Naive B cell (primary cell): ENCODE data around the gene STARD13. TPM values are rescaled to one million over a fixed set of nuclear protein-coding genes. Genes with fewer than 3 reads are reported as not detected.

ENCODE experiments used
- ATAC-seq, 2 donors: fragments of 150-1000 bp; cut with Tn5 transposase; 2 replicates each; pipeline ENCODE4 v1.10.0; 2021; ENCODE audit warnings: low read depth in 2 of 2, mild to moderate bottlenecking in 2 of 2, moderate library complexity in 2 of 2
- DNase-seq: peaks from one replicate; pipeline ENCODE4 v3.0.0; 2022
- H3K27ac Mint-ChIP-seq, 6 donors: one replicate each; pipeline ENCODE4 v1.8.0; 2020 to 2022; ENCODE audit warnings: mild to moderate bottlenecking in 6 of 6, mixed read lengths in 6 of 6, moderate library complexity in 5 of 6, inconsistent platforms in 2 of 6
- H3K27me3 Mint-ChIP-seq, 3 donors: one replicate each; pipeline ENCODE4 v1.8.0; 2021 to 2022; ENCODE audit warnings: mixed read lengths in 3 of 3, mild to moderate bottlenecking in 1 of 3
- H3K36me3 Mint-ChIP-seq, 2 donors: one replicate each; pipeline ENCODE4 v1.8.0; 2020 to 2022; ENCODE audit warnings: mixed read lengths in 2 of 2, inconsistent platforms in 1 of 2, mild to moderate bottlenecking in 1 of 2
- H3K4me1 Mint-ChIP-seq, 3 donors: one replicate each; pipeline ENCODE4 v1.8.0; 2020 to 2022; ENCODE audit warnings: mixed read lengths in 3 of 3, inconsistent platforms in 1 of 3, mild to moderate bottlenecking in 1 of 3, moderate library complexity in 1 of 3
- H3K4me3 Mint-ChIP-seq, 8 donors: one replicate each; pipeline ENCODE4 v1.8.0; 2020 to 2022; ENCODE audit warnings: mild to moderate bottlenecking in 8 of 8, mixed read lengths in 8 of 8, moderate library complexity in 8 of 8, inconsistent platforms in 2 of 8
- H3K9me3 Mint-ChIP-seq, 7 donors: one replicate each; pipeline ENCODE4 v1.8.0; 2020 to 2022; ENCODE audit warnings: mixed read lengths in 7 of 7, mild to moderate bottlenecking in 5 of 7, inconsistent platforms in 2 of 7, moderate library complexity in 1 of 7
- polyA plus RNA-seq, 6 donors: library from polyadenylated mRNA; unstranded; fragments of 300-500 nt; fragmentation: Illumina TruSeq; gene quantifications; one replicate each; pipeline ENCODE4 v1.2.3, GENCODE V29; 2021; ENCODE audit warnings: low read depth in 6 of 6

The STARD13 gene
- polyA plus RNA-seq, 6 donors from 2014 or later, result 0.61 TPM; not detected in 5

GRCh38 chr13:33319859-33320258 lies 34.3 kb upstream of the STARD13 start:
- peaks cover 0 to 8% (median 3%) of the 10 kb centered on the region in 7 donors for H3K9me3 Mint-ChIP-seq

GRCh38 chr13:33318744-33319143 lies 33.2 kb upstream of the STARD13 start:
- ATAC-seq, result no peak
- no peaks in the 10 kb centered on the region for H3K4me1 Mint-ChIP-seq
- DNase-seq, result no peak
- H3K4me3 Mint-ChIP-seq, result no peak overlapping the region
- peaks cover 0 to 9% of the 10 kb centered on the region in 2 donors for H3K36me3 Mint-ChIP-seq
- H3K9me3 Mint-ChIP-seq, result peaks cover 0 to 8% (median 3%) of the 10 kb centered on the region in 7 donors
- H3K27ac Mint-ChIP-seq, result no peak overlapping the region
- peaks cover 7 to 17% (median 9%) of the 10 kb centered on the region in 3 donors for H3K27me3 Mint-ChIP-seq

More at GRCh38 chr13:33319859-33320258, 34.3 kb upstream of the STARD13 start:
- DNase-seq (no peak), ATAC-seq (no peak)
- peaks cover 7 to 13% (median 9%) of the 10 kb centered on the region in 3 donors for H3K27me3 Mint-ChIP-seq
- peaks cover 0 to 9% of the 10 kb centered on the region in 2 donors for H3K36me3 Mint-ChIP-seq
- no peak overlapping the region for H3K27ac Mint-ChIP-seq
- no peak overlapping the region for H3K4me3 Mint-ChIP-seq
- H3K4me1 Mint-ChIP-seq, result no peaks in the 10 kb centered on the region

GRCh38 chr13:33318037-33318436 lies 32.5 kb upstream of the STARD13 start:
- no peak overlapping the region for H3K4me3 Mint-ChIP-seq
- no peak for ATAC-seq
- peaks cover 0 to 8% (median 3%) of the 10 kb centered on the region in 7 donors for H3K9me3 Mint-ChIP-seq
- H3K36me3 Mint-ChIP-seq, result peaks cover 0 to 9% of the 10 kb centered on the region in 2 donors
- H3K27me3 Mint-ChIP-seq, result peaks cover 7 to 24% (median 13%) of the 10 kb centered on the region in 3 donors
- no peak for DNase-seq
- H3K4me1 Mint-ChIP-seq, result no peaks in the 10 kb centered on the region
- no peak overlapping the region for H3K27ac Mint-ChIP-seq

DNA sequence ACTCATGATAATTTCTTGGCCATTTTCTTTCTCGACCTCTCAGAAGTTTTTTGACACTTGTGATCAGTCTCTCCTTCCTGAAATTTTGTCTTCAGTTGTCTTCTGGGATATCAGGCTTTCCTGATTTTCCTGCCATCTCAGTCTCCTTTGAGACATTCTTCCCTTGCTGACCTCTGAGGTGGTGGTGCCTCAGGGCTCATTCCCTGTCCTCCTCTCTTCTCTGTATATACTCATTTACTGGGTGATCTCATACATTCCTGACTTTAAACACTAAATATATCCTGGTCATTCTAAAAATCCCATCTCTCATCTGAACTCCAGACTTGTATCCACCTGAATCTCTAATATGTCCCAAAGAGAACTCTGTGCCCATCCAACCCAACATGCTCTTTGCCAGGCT lies 31.3 kb upstream of the STARD13 start:
- Mint-ChIP-seq H3K27me3 (peaks cover 7 to 24% (median 11%) of the 10 kb centered on the region in 3 donors), H3K9me3 (peaks cover 0 to 8% (median 3%) of the 10 kb centered on the region in 7 donors), H3K4me3 (no peak overlapping the region), H3K36me3 (peaks cover 0 to 9% of the 10 kb centered on the region in 2 donors), H3K27ac (peak overlapping the region in 1 of 6 donors; percentile 7), H3K4me1 (no peaks in the 10 kb centered on the region)
- ATAC-seq (no peak), DNase-seq (no peak)

- H3K4me1 Mint-ChIP-seq, result peaks cover 0 to 3% (median 0%) of the 10 kb centered on the region in 3 donors
Observed at GRCh38 chr13:33313504-33313903, 27.9 kb upstream of the STARD13 start.

GRCh38 chr13:33312861-33313212 lies 27.3 kb upstream of the STARD13 start:
- H3K27ac Mint-ChIP-seq, result no peak overlapping the region
- peaks cover 8 to 32% (median 19%) of the 10 kb centered on the region in 3 donors for H3K27me3 Mint-ChIP-seq
- ATAC-seq (no peak), DNase-seq (no peak)
- peaks cover 0 to 3% (median 0%) of the 10 kb centered on the region in 3 donors for H3K4me1 Mint-ChIP-seq
- peaks cover 0 to 8% (median 0%) of the 10 kb centered on the region in 7 donors for H3K9me3 Mint-ChIP-seq
- H3K4me3 Mint-ChIP-seq, result no peak overlapping the region
- peaks cover 0 to 9% of the 10 kb centered on the region in 2 donors for H3K36me3 Mint-ChIP-seq

More at GRCh38 chr13:33313504-33313903, 27.9 kb upstream of the STARD13 start:
- Mint-ChIP-seq H3K27me3 (peaks cover 8 to 32% (median 19%) of the 10 kb centered on the region in 3 donors), H3K4me3 (no peak overlapping the region), H3K36me3 (peaks cover 0 to 9% of the 10 kb centered on the region in 2 donors), H3K27ac (no peak overlapping the region), H3K9me3 (peaks cover 0 to 8% (median 2%) of the 10 kb centered on the region in 7 donors)
- DNase-seq (no peak), ATAC-seq (no peak)

DNA sequence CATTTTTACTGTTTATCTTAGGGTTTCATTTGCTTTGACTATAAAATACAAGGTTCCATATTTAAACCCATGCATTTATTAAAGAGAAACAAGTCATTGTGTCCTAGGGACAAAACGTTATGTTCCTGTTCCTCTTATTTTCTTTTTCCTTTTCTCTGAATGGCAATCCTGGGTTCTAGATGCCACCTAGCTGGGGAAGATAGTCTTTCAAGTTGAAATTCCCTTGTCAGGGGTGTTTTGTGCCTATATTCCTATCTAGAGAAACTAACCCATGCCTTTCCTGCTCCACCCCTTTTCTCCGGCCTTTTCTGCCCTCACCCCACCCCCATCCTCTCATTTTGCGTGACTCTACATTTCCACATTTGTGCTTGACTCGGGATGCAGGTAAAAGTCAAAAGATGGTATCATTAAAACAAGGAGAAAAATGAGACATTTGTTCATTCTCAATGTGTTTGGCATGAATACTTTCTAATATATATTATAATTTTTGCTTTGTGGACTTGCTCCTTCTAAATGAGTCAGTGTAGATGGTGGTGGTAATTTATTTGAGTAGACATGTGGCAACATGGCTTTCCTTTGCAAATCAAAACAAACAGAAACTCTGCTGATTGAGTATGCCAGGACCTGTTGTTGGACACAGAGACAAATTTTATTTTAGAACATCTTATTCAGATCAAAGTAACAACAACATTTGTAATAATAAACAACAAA lies 26.8 kb upstream of the STARD13 start:
- peaks cover 0 to 3% (median 0%) of the 10 kb centered on the region in 3 donors for H3K4me1 Mint-ChIP-seq

DNA sequence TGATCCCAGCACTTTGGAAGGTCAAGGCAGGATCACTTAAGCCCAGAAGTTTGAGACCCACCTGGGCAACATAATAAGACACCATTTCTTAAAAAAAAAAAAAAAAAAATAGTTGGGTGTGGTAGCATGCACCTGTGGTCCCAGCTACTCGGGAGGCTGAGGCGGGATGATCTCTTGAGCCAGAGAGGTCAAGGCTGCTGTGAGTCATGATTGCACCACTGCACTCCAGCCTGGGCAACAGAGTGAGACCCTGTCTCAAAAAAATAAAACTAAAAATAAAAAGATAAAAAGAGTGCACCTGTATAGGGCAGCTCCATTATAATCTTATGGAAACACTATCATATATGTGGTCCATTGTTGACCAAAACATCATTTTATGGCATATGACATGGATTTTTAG lies 25.5 kb upstream of the STARD13 start:
- Mint-ChIP-seq H3K27me3 (peaks cover 3 to 19% (median 12%) of the 10 kb centered on the region in 3 donors), H3K27ac (no peak overlapping the region), H3K36me3 (no peaks in the 10 kb centered on the region), H3K9me3 (peaks cover 0 to 17% (median 12%) of the 10 kb centered on the region in 7 donors), H3K4me1 (peaks cover 0 to 11% (median 0%) of the 10 kb centered on the region in 3 donors), H3K4me3 (no peak overlapping the region)
- no peak for DNase-seq
- no peak for ATAC-seq

More for the DNA sequence above, 26.8 kb upstream of the STARD13 start:
- no peak overlapping the region for H3K4me3 Mint-ChIP-seq
- peaks cover 0 to 5% of the 10 kb centered on the region in 2 donors for H3K36me3 Mint-ChIP-seq
- DNase-seq (no peak), ATAC-seq (no peak)
- H3K27ac Mint-ChIP-seq, result no peak overlapping the region
- H3K27me3 Mint-ChIP-seq, result peaks cover 6 to 27% (median 16%) of the 10 kb centered on the region in 3 donors
- H3K9me3 Mint-ChIP-seq, result peaks cover 2 to 8% (median 5%) of the 10 kb centered on the region in 7 donors

- peaks cover 0 to 22% (median 12%) of the 10 kb centered on the region in 7 donors for H3K9me3 Mint-ChIP-seq
- ATAC-seq, result no peak
- no peaks in the 10 kb centered on the region for H3K36me3 Mint-ChIP-seq
- H3K4me3 Mint-ChIP-seq, result no peak overlapping the region
- H3K27ac Mint-ChIP-seq, result no peak overlapping the region
- H3K4me1 Mint-ChIP-seq, result peaks cover 0 to 11% (median 0%) of the 10 kb centered on the region in 3 donors
- no peak for DNase-seq
- peaks cover 3 to 19% (median 12%) of the 10 kb centered on the region in 3 donors for H3K27me3 Mint-ChIP-seq
Observed at GRCh38 chr13:33310245-33311038, 24.9 kb upstream of the STARD13 start.

DNA sequence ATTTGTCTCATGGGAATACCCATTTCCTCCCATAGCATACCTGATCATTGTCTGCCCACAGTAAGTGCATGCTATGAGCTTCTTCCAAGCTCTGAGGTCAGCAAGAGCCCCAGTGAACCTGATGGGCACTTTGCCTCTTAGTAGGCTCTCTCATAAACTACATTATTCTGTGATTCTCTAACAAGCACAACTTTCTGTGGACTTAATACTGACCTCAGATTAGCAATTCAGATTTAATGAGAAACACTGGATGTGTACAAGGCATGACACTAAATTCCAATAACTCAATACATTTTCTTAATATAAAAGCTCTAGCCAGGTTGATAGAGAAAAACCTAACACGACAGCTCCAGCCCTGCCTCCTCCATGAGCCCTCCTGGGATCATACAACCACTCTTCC lies 23.3 kb upstream of the STARD13 start:
- no peak overlapping the region for H3K4me3 Mint-ChIP-seq
- ATAC-seq, result no peak
- H3K9me3 Mint-ChIP-seq, result peaks cover 0 to 23% (median 12%) of the 10 kb centered on the region in 7 donors
- H3K27ac Mint-ChIP-seq, result no peak overlapping the region
- peaks cover 3 to 16% (median 12%) of the 10 kb centered on the region in 3 donors for H3K27me3 Mint-ChIP-seq
- no peaks in the 10 kb centered on the region for H3K36me3 Mint-ChIP-seq
- H3K4me1 Mint-ChIP-seq, result peaks cover 0 to 11% (median 0%) of the 10 kb centered on the region in 3 donors
- DNase-seq, result no peak

DNA sequence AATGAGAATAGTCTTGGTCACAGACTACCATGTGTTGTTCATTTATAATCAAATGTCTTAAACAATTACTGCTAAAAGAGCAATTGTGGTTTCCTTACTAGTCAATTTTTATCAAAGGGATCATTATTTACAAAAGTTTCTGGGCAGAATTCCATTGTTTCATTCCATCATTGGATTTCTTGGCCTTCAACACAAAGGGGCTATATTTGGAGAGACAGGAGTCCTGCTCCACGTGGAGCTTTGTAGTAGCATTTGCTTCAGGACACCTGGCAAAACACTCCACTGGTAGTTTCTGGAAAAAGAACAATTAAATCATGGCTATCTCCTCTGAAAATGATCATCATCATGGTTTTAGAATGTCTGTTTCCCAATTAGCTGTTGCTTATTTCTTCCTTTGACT lies 22.3 kb upstream of the STARD13 start:
- ATAC-seq (no peak), DNase-seq (no peak)
- H3K27me3 Mint-ChIP-seq, result peaks cover 0 to 12% (median 8%) of the 10 kb centered on the region in 3 donors
- no peaks in the 10 kb centered on the region for H3K36me3 Mint-ChIP-seq
- H3K4me1 Mint-ChIP-seq, result peaks cover 0 to 11% (median 0%) of the 10 kb centered on the region in 3 donors
- peaks cover 0 to 23% (median 15%) of the 10 kb centered on the region in 7 donors for H3K9me3 Mint-ChIP-seq
- H3K4me3 Mint-ChIP-seq, result no peak overlapping the region
- no peak overlapping the region for H3K27ac Mint-ChIP-seq

DNA sequence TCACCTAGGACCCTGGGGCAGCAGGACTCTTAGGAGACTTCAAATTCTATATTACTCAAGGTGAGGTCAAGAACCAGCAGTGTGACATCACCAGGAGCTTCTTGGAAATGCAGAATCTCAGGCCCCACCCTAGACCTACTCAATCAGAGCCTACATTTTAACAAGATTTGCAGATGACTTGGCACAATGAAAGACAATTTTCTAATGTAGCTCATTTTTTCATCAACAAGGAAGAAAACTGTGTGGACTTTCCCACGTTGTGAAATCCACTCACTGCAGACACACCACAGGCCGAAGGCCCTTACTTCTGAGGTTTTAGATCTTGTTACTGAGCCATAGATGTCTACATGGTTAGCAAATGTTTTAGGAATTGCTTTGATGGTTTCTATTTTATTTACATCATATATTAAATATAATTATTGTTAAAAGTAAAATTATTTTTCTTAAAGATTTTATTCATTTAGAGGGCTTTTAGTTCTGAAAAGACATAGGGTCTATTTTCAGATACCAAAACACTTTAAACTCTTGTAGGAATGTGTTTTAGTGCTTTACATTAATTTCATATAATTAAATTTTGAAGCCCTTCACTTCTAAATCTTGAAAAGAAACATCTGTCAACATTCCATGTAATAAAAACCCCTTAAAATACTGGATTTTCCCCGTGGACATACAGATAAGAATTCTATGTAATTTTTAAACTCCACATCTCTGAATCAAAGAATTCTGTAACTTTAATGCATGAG lies 18.5 kb upstream of the STARD13 start:
- H3K4me3 Mint-ChIP-seq, result no peak overlapping the region
- no peak overlapping the region for H3K27ac Mint-ChIP-seq
- H3K4me1 Mint-ChIP-seq, result peaks cover 0 to 11% (median 0%) of the 10 kb centered on the region in 3 donors
- ATAC-seq (no peak), DNase-seq (no peak)
- peaks cover 3 to 10% (median 3%) of the 10 kb centered on the region in 3 donors for H3K27me3 Mint-ChIP-seq
- H3K36me3 Mint-ChIP-seq, result no peaks in the 10 kb centered on the region
- peaks cover 0 to 23% (median 15%) of the 10 kb centered on the region in 7 donors for H3K9me3 Mint-ChIP-seq

DNA sequence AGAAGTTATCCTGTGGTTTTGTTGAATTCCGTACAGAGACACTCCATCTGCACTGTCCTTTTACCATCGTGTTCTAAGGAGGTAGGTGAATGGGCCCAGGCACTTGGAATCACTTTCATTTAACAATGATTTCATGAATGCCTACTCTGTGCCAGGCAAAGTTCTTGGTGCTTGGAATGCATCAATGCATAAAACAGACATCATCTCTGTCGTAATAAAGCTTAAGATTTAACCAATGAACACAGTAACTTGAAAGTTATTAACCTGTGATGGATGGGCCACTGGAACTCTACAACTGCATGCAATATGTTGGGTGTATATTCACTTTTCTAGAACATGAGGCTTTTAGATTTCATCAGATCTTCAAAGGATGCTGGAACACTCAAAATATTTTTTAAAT lies 14.1 kb upstream of the STARD13 start:
- no peak for ATAC-seq
- Mint-ChIP-seq H3K4me1 (no peaks in the 10 kb centered on the region), H3K9me3 (peaks cover 0 to 3% (median 0%) of the 10 kb centered on the region in 7 donors)

More for the DNA sequence above, 14.1 kb upstream of the STARD13 start:
- Mint-ChIP-seq H3K27me3 (peaks cover 8 to 22% (median 10%) of the 10 kb centered on the region in 3 donors), H3K36me3 (no peaks in the 10 kb centered on the region), H3K4me3 (no peak overlapping the region), H3K27ac (no peak overlapping the region)
- DNase-seq, result no peak
